HEK293 (cell line): ENCODE measurements around the gene OPCML.

ENCODE experiments used
- CTCF ChIP-seq: fragments of 450-650 bp; formaldehyde crosslinking; IDR thresholded peaks from 2 replicates; pipeline ENCODE4 v1.5.1; 2016; ENCODE audit warnings: missing biosample characterization, missing genetic modification characterization
- HOXC10 ChIP-seq: sonication (generic); formaldehyde crosslinking; IDR thresholded peaks from 2 replicates; pipeline ENCODE4 v1.8.1; 2023; ENCODE audit warnings: mild to moderate bottlenecking, missing genetic modification reagents
- SP2 ChIP-seq: fragments of 450-650 bp; formaldehyde crosslinking; IDR thresholded peaks from 2 replicates; pipeline ENCODE4 v1.5.1; 2016; ENCODE audit warnings: missing biosample characterization, missing genetic modification characterization
- SP7 ChIP-seq: fragments of 450-650 bp; formaldehyde crosslinking; IDR thresholded peaks from 2 replicates; pipeline ENCODE4 v1.5.1; 2016; ENCODE audit warnings: missing biosample characterization, missing genetic modification characterization
- ZFP41 ChIP-seq: fragments of 450-650 bp; formaldehyde crosslinking; IDR thresholded peaks from 2 replicates; pipeline ENCODE4 v1.5.1; 2016; ENCODE audit warnings: missing biosample characterization, missing genetic modification characterization, borderline replicate concordance
- ZNF280D ChIP-seq: fragments of 450-650 bp; formaldehyde crosslinking; IDR thresholded peaks from 2 replicates; pipeline ENCODE4 v1.5.1; 2016; ENCODE audit warnings: missing biosample characterization, missing genetic modification characterization
- ZNF398 ChIP-seq: fragments of 450-650 bp; formaldehyde crosslinking; IDR thresholded peaks from 2 replicates; pipeline ENCODE4 v1.5.1; 2017; ENCODE audit warnings: missing biosample characterization, missing genetic modification characterization
- ZNF501 ChIP-seq: fragments of 450-650 bp; formaldehyde crosslinking; IDR thresholded peaks from 2 replicates; pipeline ENCODE4 v1.5.1; 2016; ENCODE audit warnings: missing biosample characterization, missing genetic modification characterization
- ZNF645 ChIP-seq: fragments of 450-650 bp; formaldehyde crosslinking; IDR thresholded peaks from 2 replicates; pipeline ENCODE4; 2016; ENCODE audit warnings: missing biosample characterization, missing genetic modification characterization

- no peak for TF ChIP-seq ZNF398 (tag by site-specific recombination)
- TF ChIP-seq ZNF280D, result no peak
- TF ChIP-seq CTCF, result no peak
- no peak for TF ChIP-seq ZFP41 (tag by site-specific recombination)
- TF ChIP-seq SP7, result no peak
- TF ChIP-seq HOXC10 (CRISPR knock-in tag), result no peak
- no peak for TF ChIP-seq ZNF501 (tag by site-specific recombination)
- TF ChIP-seq ZNF645 (tag by site-specific recombination), result no peak
- TF ChIP-seq SP2 (tag by site-specific recombination), result no peak
These were observed at the start of gene OPCML for GRCh38 chr11:133531971-133532651.
